ENCODE data around the gene CACNA2D2.

DNA sequence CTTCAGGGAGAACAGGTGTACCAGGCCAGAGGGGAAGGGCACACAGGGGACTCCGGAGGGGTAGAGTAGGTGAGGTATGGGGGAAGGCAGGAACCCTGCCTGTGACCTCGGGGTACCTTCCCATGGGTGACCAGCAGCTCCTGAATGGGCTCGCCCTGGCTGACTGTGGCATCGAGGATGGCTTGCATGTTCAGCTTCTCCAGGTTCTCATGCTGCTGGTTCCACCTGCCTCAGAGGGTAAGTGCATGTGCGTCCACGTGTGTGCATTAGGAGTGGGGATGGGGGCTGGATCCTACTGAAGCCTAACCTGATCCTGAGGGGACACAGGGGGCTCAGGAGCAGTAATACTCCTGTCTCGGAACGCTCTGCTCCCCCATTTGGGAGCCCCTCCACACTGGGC, 158.4 kb downstream of the CACNA2D2 start:
- TF ChIP-seq, protein P1, sequence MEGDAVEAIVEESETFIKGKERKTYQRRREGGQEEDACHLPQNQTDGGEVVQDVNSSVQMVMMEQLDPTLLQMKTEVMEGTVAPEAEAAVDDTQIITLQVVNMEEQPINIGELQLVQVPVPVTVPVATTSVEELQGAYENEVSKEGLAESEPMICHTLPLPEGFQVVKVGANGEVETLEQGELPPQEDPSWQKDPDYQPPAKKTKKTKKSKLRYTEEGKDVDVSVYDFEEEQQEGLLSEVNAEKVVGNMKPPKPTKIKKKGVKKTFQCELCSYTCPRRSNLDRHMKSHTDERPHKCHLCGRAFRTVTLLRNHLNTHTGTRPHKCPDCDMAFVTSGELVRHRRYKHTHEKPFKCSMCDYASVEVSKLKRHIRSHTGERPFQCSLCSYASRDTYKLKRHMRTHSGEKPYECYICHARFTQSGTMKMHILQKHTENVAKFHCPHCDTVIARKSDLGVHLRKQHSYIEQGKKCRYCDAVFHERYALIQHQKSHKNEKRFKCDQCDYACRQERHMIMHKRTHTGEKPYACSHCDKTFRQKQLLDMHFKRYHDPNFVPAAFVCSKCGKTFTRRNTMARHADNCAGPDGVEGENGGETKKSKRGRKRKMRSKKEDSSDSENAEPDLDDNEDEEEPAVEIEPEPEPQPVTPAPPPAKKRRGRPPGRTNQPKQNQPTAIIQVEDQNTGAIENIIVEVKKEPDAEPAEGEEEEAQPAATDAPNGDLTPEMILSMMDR (IDR thresholded peaks at IDR 0.05), result no peak
- TF ChIP-seq POLR2A (IDR thresholded peaks at IDR 0.05) (no peak), EP300 (IDR thresholded peaks at IDR 0.05) (no peak), POLR2AphosphoS5 (IDR thresholded peaks at IDR 0.05) (no peak)
